Dedifferentiated amniotic fluid mesenchymal stem cell (primary cell): ENCODE results near the gene RAB31.
A peak's percentile ranks its signal among the peaks of the same experiment; 100 is the strongest.

ENCODE experiments used
- DNase-seq: peaks from one replicate; pipeline ENCODE4 v3.0.0-alpha.2; 2016; ENCODE audit errors: extremely low spot score

Gene RAB31

DNA sequence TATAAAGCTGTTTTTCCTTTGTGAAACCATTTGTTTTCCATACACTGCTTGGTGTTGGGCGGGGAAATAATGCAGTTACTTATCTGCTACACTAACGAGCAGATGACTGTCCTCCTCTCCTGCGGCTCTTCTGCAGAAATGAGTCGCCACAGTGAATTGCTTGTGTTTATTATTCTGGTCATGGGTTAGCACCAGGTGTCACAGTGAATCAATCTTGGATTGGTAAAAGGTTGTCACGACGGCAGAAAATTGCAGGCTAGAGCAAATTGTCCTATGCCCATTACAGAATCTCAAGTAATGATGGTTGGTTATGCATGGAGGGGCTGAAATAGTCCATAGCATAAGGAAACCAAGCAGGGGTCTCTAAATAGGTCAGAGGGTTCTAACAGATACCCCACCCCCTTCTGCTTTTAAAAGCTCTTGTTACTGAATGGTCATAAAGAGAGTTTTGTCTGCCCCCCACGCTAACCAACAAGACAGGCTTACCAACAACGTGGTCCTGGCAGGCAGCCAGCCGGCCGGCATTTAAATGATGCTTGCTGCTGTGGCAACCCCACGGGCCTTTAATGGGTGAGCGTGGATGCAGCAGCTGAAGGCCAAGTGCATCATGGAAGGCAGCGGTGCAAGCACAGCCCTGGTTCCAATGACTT, 29.5 kb downstream of the RAB31 start:
- DNase-seq: no peak

DNA sequence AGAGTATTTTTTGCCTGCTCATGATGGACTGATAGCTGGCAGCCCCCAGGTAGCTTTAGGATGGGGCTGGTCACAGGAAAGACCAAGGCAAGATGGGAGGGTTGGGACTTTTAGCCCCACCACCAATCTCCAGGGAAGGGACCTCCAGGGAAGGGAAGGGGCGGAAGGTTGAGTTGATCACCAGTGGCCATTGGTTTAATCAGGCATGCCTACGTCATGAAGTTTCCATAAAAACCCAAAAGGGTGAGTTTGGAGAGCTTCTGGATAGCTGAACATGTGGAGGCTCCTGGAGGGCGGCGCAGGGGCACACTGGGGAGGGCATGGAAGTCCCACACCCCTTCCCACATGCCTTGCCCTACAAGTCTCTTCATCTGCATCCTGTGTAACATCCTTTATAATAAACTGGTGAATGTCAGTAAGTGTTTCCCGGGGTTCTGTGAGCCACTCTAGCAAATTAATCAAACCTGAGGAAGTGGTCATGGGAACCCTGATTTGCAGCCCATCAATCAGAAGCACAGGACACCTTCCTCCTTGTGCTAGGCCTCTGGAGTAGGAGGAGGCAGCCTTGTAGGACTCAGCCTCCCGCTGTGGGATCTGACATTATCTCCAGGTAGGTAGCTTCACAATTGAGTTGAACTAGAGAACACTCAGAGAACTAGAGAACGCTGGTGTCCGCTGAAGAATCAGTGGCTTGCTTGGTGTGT, 30.3 kb downstream of the RAB31 start:
- no peak for DNase-seq

DNA sequence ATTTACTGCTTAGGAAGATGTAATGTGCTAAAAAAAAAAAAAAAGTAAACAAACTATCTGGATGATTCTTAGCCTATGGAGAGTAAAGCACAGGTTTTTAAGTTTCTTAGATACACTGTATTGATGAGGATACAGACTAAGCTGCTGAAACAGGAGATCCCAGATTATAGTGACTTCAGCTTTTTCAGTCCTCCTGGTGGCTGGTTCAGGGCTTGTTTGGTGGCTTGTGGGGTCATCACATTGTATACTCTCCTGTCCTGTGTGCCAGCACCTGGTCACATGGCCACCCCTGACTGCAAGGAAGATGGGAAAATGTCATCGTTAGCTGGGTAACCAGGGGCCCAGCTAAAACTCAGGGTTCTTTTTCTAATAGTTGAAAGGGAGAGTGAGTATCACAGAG, 31.4 kb downstream of the RAB31 start:
- no peak for DNase-seq

- no peak for DNase-seq
These were observed 32.0 kb downstream of the RAB31 start for GRCh38 chr18:9740071-9740470.

DNA sequence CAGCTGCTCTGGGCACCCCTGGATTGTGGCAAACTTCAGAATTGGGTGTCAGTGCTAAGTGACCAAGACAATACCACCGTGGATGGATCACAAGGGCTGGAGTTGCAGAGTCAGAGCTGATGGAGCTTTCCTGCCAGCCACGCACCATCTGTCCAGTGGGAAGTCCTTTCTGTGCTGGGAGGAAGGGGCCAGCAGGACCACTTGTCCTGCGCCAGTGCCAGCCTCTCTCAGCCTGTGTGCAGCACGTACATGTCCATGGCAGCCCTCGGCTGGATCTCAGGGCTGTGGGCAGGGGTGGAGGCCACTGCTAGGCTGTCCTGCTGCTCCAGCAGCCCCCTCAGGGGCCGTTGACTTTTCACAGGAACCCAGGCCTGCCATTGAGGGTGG, 33.3 kb downstream of the RAB31 start:
- DNase-seq: no peak

- no peak for DNase-seq
These were observed 33.9 kb downstream of the RAB31 start for GRCh38 chr18:9741793-9742523.

DNA sequence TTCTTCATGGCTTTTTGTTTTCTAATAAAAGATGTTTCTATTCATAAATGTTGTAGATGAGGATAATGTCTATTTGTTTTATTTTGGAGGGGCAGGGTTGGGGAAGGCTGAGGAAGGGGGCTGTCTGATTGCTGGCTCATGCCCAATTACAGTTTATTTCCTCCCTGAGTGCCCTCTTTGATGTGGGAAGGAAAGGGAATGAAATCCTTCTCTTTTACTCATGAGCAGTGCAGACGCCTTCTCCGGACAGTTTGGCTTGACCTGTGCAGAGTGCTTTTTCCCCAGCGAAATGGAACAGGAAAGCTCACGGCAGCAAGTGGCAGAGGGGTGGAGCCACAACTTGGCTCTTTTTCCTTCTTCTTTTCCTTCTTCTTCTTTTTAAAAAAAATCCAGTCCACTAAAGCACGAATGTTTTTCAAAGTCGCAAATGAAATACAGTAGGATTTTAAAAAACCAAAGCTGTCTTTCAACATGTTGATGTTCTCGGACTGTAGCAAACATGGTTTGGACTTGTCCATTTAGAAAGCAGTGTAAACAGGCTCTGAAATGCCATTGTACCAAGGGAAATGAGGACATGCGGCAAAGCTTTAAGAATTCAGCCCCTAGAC, 34.5 kb downstream of the RAB31 start:
- DNase-seq: no peak

GRCh38 chr18:9743200-9744016, 35.3 kb downstream of the RAB31 start:
- peak; percentile 63 for DNase-seq

- DNase-seq: no peak
These were observed 38.9 kb downstream of the RAB31 start for GRCh38 chr18:9746958-9747357.

DNA sequence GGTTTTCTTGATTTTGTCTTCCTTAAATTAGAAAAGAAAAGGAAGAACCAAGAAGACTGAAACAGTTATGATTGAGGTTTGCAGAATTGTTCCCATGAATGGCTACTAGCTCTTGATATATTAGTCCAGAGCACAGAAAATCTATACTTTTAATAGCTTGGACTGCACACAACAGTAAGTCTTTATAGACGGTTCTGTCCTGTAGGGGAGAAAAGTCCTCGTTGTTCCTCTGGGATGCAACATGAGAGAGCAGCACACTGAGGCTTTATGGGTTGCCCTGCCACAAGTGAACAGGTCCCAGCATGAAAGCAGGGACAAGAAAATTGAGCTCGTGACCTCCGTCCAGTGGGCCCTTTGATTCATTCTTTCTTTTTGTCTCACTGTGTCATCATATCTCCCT, 41.5 kb downstream of the RAB31 start:
- DNase-seq: no peak

DNA sequence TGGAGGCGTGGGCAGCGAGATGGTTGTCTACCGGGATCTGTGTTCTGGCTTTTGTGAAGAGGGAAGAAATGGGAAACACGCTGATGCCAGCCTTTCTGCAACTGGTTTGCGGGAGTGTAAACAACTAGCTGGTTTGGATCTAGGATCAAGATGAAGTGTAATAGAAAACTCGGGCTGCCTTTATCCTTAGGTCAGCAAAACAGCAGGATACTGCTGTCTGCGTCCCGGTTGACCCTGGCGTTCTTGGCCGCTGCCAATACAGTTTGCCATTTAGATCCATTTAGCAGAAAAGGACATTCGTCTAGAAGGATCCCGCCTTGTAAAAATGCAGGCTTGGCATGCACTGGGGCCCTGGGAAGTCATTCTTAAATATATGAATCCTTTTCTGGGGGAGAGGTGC, 42.0 kb downstream of the RAB31 start:
- no peak for DNase-seq

GRCh38 chr18:9750606-9751304, 42.7 kb downstream of the RAB31 start:
- no peak for DNase-seq

DNA sequence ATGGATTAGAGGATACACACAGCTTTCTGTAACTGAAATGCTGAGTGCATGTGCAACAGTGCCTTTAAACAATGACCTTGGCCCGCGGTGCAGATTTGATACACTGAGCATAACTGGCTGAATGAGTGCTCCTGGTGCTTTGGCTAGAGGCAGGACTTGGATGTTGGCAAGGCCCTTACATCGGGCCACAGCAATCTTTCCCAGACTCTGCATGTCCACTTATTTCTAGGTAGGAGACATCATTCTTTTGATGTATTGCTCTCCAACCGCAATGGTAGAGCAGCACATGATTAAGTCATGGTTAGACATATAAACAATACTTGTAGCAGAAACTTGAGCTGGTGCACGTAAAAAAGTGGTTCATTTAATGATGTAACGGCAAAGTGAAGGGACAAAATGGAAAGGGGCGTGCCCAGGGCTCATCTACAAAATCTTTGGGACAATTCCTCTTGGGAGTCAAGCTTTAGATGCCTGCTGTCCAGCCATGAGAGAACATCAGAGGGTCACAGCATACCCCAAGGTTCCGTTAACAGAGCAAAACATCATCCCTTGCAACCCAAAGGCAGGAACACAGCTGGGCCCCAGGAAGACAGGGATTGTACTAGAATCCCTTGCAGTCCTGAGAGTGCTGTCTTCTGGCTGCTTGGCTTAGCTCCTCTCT, 43.4 kb downstream of the RAB31 start:
- no peak for DNase-seq

DNA sequence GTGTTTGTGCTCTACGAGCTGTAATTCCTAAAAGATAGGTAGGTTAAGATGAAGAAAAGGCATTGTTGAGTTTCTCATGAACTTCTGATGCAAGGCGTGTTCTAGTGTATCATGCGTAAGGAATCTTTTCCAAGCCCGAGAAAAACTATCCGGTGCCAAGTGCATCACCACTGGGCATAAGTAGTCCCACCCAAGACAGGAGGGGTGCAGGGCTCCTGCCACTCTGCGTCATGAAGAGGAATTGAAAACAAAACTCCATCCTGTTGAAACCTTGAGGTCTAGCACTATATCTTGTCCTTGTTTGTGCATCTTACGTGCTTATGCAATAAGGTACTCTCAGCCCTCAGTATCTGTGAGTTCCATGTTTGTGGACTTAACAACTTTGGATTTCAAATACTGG, 45.7 kb downstream of the RAB31 start:
- DNase-seq: no peak

GRCh38 chr18:9755110-9755509, 47.0 kb downstream of the RAB31 start:
- no peak for DNase-seq

DNA sequence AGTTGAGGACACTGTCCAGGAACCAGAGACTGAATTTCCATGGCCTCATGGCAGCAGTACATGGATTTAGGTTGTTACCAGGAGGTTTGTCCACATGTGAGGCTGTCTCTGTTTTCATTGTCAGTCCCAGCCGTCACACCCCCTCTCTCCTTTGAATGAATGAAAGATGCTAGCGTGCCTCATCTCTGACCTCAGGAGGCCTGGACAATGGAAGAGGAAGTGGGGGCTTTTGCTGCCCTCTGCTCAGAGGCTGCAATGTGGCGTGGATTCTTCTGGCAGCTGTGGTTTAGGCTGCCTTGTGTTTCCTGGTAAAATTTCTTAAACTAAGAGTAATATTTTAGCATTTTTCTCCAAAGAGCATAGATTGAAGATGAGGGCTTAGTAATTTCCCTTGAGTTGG, 47.5 kb downstream of the RAB31 start:
- no peak for DNase-seq

- DNase-seq: no peak
These were observed 48.3 kb downstream of the RAB31 start for GRCh38 chr18:9756271-9756932.

- no peak for DNase-seq
These were observed 48.9 kb downstream of the RAB31 start for GRCh38 chr18:9756933-9757470.

GRCh38 chr18:9757827-9758621, 49.9 kb downstream of the RAB31 start:
- no peak for DNase-seq
